ENCODE results near the gene CENPVL2. TPM values are rescaled to one million over a fixed set of nuclear protein-coding genes. Genes with fewer than 3 reads are reported as not detected.
"Not testable (repeated sequence)": the region's sequence is repeated elsewhere in the genome, so short reads cannot be mapped to it uniquely, and the experiment has no call there.

CENPVL2 gene
- polyA plus RNA-seq, 1 donor = 0.19 TPM

- H3K4me1 ChIP-seq (ENCODE audit: control insufficient read depth, insufficient read depth, low read length) = no peaks in the 10 kb centered on the region
- no peak for DNase-seq
- H3K27me3 ChIP-seq (ENCODE audit: control insufficient read depth, insufficient read depth, low read length) = no peaks in the 10 kb centered on the region
- no CpG with 5 or more reads among the region's 2 CpGs for WGBS (ENCODE audit: insufficient coverage, low lambda C conversion rate)
- H3K4me3 ChIP-seq (ENCODE audit: low read length) = no peak overlapping the region
- H3K36me3 ChIP-seq (ENCODE audit: control insufficient read depth, insufficient read depth, low read length) = no peaks in the 10 kb centered on the region
- H3K9me3 ChIP-seq (ENCODE audit: control insufficient read depth, low read depth, low read length) = no peaks in the 10 kb centered on the region
- no peak overlapping the region for H3K27ac ChIP-seq (ENCODE audit: low read length)
Observed at GRCh38 chrX:51643377-51643776, 39.3 kb downstream of the CENPVL2 start.

DNA sequence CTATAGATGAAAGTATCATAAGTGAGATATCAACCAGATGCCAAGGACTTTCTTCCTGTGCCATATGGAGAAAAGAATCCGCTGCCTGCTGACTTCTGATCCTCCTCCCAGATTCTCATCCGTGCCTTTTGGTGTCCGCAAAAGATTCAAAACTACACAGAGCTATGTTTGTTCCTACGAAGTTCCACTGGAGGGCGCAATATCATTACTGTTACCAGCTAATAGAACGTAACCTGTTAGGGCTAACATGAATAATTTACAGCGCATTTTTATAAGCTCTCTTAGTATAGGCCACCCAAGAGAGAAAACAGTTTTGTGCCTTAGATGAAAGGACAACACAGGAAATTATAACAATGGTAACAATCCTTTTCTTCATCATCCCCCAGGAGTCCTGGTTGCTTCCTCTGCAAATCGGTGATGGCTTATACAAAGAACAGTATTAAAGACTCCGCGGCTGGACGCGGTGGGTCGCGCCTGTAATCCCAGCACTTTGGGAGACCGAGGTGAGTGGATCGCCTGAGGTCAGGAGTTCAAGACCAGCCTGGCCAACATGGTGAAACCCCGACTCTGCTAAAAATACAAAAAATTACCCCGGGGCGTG lies 41.1 kb downstream of the CENPVL2 start:
- Histone ChIP-seq H3K4me1 (ENCODE audit: control insufficient read depth, insufficient read depth, low read length) (no peaks in the 10 kb centered on the region), H3K9me3 (ENCODE audit: control insufficient read depth, low read depth, low read length) (no peaks in the 10 kb centered on the region), H3K27ac (ENCODE audit: low read length) (no peak overlapping the region), H3K27me3 (ENCODE audit: control insufficient read depth, insufficient read depth, low read length) (no peaks in the 10 kb centered on the region), H3K4me3 (ENCODE audit: low read length) (no peak overlapping the region), H3K36me3 (ENCODE audit: control insufficient read depth, insufficient read depth, low read length) (no peaks in the 10 kb centered on the region)
- WGBS (ENCODE audit: insufficient coverage, low lambda C conversion rate) = no CpG with 5 or more reads among the region's 19 CpGs
- peak in 1 of 2 donors; percentile 11 for DNase-seq

- not testable (repeated sequence) for H3K4me1 ChIP-seq (ENCODE audit: control insufficient read depth, insufficient read depth, low read length); H3K36me3 ChIP-seq (ENCODE audit: control insufficient read depth, insufficient read depth, low read length); H3K9me3 ChIP-seq (ENCODE audit: control insufficient read depth, low read depth, low read length); H3K4me3 ChIP-seq (ENCODE audit: low read length); H3K27ac ChIP-seq (ENCODE audit: low read length); H3K27me3 ChIP-seq (ENCODE audit: control insufficient read depth, insufficient read depth, low read length); DNase-seq
- no CpG with 5 or more reads among the region's 7 CpGs for whole genome bisulfite sequencing (ENCODE audit: insufficient coverage, low lambda C conversion rate)
Observed at GRCh38 chrX:51636511-51636910, 46.1 kb downstream of the CENPVL2 start.

Other genes with a start within 250 kb of the CENPVL2 start
- 5.3 TPM for gene NUDT11, start 186.2 kb downstream of the CENPVL2 start, polyA plus RNA-seq
- 0.76 TPM for gene CENPVL3, start 63.9 kb downstream of the CENPVL2 start, polyA plus RNA-seq
- gene CENPVL1, start 27.7 kb upstream of the CENPVL2 start, polyA plus RNA-seq = 0.19 TPM
- 11.3 TPM for gene GSPT2, start 60.6 kb upstream of the CENPVL2 start, polyA plus RNA-seq
- gene MAGED1, start 210.8 kb upstream of the CENPVL2 start, polyA plus RNA-seq = 155 TPM